GM18519 (cell line): ENCODE results near the gene PTCD2.
"Not testable (repeated sequence)": the region's sequence is repeated elsewhere in the genome, so short reads cannot be mapped to it uniquely, and the experiment has no call there.

Experiments used
- ATAC-seq: cut with Tn5 transposase; IDR thresholded peaks from one replicate; pipeline ENCODE4 v1.9.1; 2021; ENCODE audit warnings: mild to moderate bottlenecking, moderate library complexity; ENCODE audit not compliant: unreplicated experiment, low FRiP score

PTCD2 gene

GRCh38 chr5:72377910-72378638 lies 57.9 kb downstream of the PTCD2 start:
- ATAC-seq, result no peak

DNA sequence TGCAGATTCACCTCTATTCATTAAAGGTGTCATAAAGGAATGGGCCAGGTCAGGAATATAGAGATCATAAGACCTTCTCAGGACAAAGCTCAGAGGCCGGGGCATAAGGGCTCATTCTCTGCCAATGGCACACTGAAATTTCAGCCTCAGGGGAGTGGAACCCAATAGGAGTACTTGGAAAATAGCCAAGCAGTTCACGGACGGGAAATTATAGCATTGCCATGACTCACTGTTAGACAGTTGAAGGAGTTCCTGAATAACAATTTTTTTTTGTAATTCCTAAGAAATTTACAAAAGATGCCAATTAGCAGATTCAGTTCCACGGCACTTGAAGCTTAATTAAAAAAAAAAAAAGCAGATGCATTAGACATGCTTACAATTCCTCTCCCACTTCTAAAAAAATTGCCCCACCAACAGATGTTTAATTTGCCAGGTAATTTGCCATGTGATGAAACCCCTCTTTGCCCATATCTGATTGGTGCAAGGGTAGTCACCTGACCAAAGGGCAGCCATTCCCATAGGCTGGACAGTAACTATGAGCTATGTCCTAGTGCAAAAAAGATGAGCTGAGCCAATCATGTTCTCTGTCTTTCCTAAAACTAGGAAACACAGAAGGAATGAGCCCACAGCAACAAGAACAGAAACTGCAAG lies 58.6 kb downstream of the PTCD2 start:
- ATAC-seq, result no peak

DNA sequence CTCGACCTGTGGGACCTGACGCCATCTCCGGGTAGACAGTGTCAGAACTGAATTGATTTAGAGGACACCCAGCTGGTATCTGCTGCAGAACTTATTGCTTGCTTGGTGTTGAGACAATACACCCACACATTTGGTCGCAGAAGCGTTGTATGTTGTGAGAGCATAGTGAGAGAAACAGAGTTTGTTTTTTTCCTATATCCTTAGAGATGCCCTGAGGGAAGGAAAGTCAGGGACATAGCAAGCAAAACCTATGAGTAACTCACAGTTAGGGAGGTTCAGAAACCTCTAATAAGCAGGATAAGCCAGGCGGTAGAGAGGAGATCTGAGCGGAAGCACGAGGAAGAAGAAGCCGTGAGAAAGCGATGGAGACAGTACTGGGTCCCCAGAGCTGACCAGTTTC lies 59.8 kb downstream of the PTCD2 start:
- no peak for ATAC-seq

- no peak for ATAC-seq
These were observed 60.5 kb downstream of the PTCD2 start for GRCh38 chr5:72380492-72381274.

GRCh38 chr5:72383280-72383679 lies 63.1 kb downstream of the PTCD2 start:
- ATAC-seq, result no peak

DNA sequence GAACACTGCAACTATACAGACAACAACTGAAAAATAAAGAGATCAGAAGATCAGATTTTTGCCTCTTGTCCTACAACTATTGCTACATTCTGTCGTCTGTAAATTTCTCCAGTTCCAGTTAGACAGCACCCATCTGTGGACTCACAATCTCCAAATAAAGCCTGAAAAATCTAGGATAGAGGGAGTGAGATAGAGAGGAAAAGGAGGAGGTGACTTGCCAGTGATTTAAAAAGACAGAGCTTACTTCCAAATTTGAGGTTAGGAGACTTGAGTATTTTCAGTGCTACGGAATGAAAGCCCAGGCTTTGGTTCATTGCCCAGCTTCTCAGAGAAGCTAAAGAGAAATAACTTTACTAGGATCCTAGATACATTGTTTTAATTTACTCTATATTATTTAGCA lies 63.6 kb downstream of the PTCD2 start:
- ATAC-seq, result no peak

DNA sequence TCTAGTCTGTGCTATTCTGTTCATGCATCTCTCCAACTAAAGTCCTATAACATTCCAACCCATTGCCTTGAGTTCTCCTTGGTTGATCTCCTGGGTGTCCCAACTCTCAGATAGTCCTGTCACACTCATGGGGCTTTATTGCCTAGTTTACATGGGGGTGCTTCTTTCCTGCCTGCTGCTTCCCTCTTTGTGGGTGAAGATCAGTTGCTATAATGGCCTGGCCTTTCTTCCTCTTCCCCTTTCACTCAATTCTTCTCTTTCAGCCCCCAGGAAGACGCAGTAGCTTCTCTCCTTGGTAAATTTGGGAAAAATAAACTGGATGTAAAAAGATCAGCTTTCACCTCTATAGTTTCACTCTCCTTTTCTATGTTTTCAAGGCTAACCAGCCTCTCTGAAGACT lies 66.5 kb downstream of the PTCD2 start:
- no peak for ATAC-seq

DNA sequence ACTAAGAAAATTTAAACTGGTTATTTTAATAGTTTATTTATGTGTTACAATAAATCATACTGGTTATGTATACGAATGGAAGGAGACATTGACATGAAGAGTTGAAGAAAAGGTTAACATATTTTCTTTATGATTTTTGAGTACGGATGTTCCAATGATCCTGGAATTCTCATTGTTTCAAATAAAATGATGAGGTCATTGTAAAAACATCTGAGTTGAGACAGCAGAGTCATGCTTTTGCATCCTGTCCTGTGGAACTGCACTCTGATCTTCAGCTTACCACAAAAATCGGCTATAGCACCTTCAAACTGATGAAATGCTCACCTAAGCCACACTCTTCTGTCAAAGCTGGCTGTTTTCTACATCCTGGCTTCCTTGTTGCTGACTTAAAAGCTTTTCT lies 67.8 kb downstream of the PTCD2 start:
- ATAC-seq, result no peak

GRCh38 chr5:72388646-72389045 lies 68.5 kb downstream of the PTCD2 start:
- no peak for ATAC-seq

- ATAC-seq, result no peak
These were observed 70.7 kb downstream of the PTCD2 start for GRCh38 chr5:72390836-72391235.

- ATAC-seq, result no peak
These were observed 72.2 kb downstream of the PTCD2 start for GRCh38 chr5:72392326-72392733.

DNA sequence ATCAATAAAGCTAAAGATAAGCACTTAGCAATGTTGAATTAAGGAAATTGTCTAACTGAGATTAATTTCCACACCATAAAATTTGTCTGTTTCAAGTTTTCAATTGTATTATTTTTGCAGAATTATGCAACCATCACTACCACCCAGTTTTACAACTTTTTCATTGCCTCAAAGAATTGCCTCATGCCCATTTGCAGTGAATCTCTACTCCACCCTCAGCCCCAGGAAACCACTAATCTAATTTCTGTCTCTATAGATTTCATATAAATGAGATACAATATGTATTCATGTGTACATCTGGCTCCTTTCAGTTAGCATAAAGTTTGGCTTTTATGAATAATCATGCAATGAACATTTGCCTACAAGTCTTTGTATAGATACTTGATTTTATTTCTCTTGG lies 72.9 kb downstream of the PTCD2 start:
- ATAC-seq, result no peak

GRCh38 chr5:72394688-72395087 lies 74.5 kb downstream of the PTCD2 start:
- no peak for ATAC-seq

GRCh38 chr5:72397836-72398235 lies 77.7 kb downstream of the PTCD2 start:
- no peak for ATAC-seq

DNA sequence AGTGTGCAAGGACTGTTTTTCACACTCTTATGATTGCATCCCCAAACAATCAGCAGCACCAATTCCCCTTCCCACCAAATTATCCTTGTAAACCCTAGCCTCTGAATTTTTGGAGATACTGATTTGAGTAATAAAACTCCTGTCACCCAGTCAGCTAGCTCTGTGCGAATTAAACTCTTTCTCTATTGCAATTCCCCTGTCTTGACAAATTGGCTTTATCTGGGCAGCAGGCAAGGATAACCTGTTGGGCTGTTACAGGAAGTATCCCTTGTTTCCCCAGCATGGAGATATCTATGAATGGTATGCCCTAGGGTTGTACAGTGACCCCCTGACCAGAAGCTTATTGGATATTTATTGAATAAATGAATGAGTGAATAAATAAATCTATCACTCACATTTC lies 80.8 kb downstream of the PTCD2 start:
- ATAC-seq, result no peak

DNA sequence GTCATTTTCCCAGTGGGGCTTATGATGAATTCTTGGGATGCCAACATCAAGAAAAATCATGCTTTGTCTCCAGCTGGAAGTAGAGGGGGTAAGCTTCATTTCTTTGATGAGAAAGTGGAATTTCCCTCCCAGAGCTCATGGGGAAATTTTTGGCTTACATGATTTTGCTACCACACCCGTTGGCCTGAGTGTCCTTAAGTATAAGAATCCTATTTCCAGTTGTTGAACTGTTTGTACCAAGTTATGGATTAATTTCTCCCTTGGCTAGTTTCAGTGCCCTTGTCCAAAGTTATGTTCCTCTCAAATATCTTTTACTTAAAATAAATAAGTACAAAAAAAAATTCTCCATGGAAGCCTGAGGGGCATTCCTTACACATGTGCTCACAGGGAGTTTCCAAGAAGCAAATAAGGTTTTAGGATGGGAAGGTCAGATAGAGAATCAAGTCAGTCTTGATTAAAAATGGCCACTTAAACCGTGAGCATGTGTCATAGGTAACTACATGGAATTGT lies 82.3 kb downstream of the PTCD2 start:
- no peak for ATAC-seq

- ATAC-seq, result no peak
These were observed 82.9 kb downstream of the PTCD2 start for GRCh38 chr5:72402959-72403628.

- ATAC-seq, result not testable (repeated sequence)
These were observed 84.6 kb downstream of the PTCD2 start for GRCh38 chr5:72404771-72405170.

- no peak for ATAC-seq
These were observed 86.9 kb downstream of the PTCD2 start for GRCh38 chr5:72407078-72407477.

GRCh38 chr5:72407541-72407940 lies 87.4 kb downstream of the PTCD2 start:
- ATAC-seq, result no peak

GRCh38 chr5:72408127-72408526 lies 88.0 kb downstream of the PTCD2 start:
- no peak for ATAC-seq
